GM21717 (cell line): Measurements from ENCODE around the gene OSBPL3.
A peak's percentile ranks its signal among the peaks of the same experiment; 100 is the strongest.
"Not testable (repeated sequence)": the region's sequence is repeated elsewhere in the genome, so short reads cannot be mapped to it uniquely, and the experiment has no call there.

Experiments used
- ATAC-seq: cut with Tn5 transposase; IDR thresholded peaks from one replicate; pipeline ENCODE4 v1.9.1; 2021; ENCODE audit warnings: mild to moderate bottlenecking, moderate library complexity; ENCODE audit not compliant: unreplicated experiment

Gene OSBPL3

GRCh38 chr7:24808518-24808917 lies 171.5 kb downstream of the OSBPL3 start:
- no peak for ATAC-seq

GRCh38 chr7:24802300-24802699 lies 177.7 kb downstream of the OSBPL3 start:
- no peak for ATAC-seq

GRCh38 chr7:24801883-24802282 lies 178.1 kb downstream of the OSBPL3 start:
- ATAC-seq, result no peak

DNA sequence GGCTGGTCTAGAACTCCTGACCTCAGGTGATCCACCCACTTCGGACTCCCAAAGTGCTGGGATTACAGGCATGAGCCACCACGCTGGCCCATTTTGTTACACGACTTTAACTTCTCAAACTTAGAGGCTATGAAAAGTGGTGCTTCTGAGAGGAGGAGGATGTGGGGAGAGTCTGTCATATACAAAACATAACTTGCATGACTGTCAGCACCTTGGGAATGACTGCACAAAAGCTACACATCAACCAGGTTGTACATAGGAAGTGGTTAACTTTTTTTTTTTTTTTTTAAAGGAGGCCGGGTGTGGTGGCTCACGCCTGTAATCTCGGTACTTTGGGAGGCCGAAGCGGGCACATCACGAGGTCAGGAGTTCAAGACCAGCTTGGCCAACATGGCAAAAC lies 179.3 kb downstream of the OSBPL3 start:
- ATAC-seq, result no peak

GRCh38 chr7:24800073-24800472 lies 179.9 kb downstream of the OSBPL3 start:
- ATAC-seq, result no peak

DNA sequence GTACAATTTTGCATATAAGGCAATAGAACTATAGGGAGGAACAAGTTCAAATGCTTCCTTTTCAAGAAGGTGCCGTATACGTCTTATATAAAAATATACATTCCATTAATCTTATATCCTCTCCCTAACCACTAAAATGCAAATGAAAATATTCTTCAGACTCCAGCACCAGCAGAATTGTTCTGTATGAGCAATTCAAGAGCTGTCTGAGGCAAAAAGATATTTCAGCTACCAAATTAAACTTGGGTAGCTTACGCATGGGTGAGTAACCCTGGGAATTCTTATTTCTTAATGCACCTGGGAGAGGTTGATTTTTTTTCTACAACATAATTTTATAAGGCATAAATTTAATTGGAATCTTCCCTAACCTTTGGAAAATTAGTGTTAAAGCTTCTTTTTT lies 180.5 kb downstream of the OSBPL3 start:
- ATAC-seq, result no peak

GRCh38 chr7:24798261-24798660 lies 181.7 kb downstream of the OSBPL3 start:
- ATAC-seq, result no peak

GRCh38 chr7:24797270-24797669 lies 182.7 kb downstream of the OSBPL3 start:
- no peak for ATAC-seq

DNA sequence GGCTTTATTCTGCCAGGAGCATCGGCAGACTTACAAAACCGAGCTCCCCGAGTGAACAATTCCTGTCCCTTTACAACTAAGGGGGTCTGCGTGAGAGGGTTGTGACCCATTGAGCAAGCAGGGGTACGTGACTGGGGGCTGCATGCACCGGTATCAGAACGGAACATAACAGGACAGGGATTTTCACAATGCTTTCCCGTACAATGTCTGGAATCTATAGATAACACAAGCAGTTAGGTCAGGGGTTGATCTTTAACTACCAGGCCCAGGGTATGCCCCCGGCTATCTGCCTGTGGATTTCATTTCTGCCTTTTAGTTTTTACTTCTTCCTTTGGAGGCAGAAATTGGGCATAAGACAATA lies 184.6 kb downstream of the OSBPL3 start:
- no peak for ATAC-seq

GRCh38 chr7:24794751-24795406 lies 185.1 kb downstream of the OSBPL3 start:
- not testable (repeated sequence) for ATAC-seq

GRCh38 chr7:24793982-24794648 lies 185.9 kb downstream of the OSBPL3 start:
- no peak for ATAC-seq

GRCh38 chr7:24788961-24789576 lies 190.9 kb downstream of the OSBPL3 start:
- ATAC-seq, result no peak

DNA sequence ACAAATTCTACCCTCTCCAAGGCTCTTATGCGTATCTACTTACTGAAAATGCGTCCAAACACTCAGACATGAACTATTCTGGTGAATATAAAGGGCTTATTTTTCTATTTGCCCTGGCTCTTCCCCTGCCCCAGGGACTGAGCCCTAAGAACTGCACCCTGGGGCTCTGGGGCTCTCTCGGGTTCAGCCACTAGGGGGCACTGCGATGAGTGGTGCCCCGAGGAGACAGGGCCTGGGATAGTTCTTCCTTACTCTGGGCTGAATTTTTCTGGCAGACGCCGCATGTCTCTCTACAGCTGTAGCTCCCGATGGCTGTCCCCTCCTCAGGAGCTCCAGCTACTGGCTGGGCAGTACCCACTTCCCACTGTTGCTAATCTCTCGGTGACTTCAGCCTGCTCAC lies 191.9 kb downstream of the OSBPL3 start:
- no peak for ATAC-seq

- ATAC-seq, result peak; percentile 59
Measured at GRCh38 chr7:24786941-24787340, 193.0 kb downstream of the OSBPL3 start.

DNA sequence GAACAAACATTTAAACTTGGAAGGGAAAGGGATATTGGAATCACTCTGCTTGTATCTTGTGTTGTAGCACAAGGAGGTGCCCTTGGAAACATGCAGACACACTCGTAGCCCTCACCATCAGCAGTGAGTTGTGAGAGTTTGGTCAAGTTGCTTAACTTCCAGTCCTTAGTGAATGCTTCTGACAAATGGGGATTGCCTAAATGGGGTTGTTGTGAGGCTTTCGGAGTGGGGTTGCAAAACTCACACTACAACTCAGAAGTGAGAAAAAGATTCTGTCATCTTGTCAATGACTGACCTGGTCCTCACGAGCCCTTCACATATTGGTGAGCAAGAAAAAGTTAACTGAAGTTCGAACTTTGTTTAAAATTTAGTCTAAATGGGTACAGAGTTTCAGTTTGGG lies 193.7 kb downstream of the OSBPL3 start:
- no peak for ATAC-seq

DNA sequence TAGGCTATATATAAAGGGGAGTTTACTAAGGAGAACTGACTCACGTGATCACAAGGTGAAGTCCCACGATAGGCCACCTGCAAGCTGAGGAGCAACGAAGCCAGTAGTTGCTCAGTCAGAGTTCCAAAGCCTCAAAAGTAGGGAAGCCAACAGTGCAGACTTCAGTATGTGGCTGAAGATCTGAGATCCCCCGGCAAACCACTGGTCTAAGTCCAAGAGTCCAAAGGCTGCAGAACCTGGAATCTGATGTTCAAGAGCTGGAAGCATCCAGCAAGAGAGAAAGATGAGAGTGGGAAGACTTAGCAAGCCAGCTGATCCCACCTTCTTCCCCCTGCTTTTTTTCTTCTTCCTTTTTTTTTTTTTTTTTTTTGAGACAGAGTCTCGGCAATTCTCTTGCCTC lies 195.7 kb downstream of the OSBPL3 start:
- ATAC-seq, result no peak

DNA sequence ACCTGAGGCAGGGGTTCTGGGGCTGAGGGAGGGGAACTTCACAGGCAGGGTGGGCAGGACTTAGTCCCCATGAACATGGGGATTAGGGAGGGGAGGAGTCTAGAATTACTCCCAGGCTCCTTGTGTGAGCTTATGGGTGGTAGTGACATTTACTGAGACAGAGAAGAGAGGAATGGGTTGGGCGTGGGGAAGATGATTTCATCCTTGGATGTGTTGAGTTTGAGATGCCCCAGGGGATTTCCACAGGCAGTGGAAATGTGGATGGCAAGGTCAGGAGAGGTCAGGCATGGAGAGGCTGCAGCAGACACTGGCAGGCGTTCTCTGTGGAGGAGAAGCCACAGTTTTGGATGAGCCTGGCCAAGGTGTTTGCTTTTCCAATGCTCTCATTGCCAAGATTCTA lies 196.3 kb downstream of the OSBPL3 start:
- no peak for ATAC-seq

DNA sequence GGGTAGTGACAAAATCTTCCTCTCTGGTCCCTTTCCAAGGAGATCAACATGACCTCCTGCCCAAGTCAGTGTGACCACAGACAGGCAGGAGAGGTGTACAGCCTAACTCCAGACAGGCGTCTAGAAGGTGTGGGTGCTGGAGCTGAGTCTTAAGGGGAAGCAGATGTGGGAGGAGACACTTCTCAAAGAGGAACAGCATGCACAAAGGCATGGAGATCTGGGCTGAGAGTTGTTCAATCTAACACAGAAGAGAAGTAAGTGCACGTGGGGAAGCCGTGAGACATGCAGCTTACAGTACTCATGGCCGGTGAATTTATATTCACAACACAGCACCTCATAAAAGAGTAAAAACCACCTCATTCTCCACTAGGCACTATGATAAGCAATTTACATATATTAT lies 198.9 kb downstream of the OSBPL3 start:
- no peak for ATAC-seq

DNA sequence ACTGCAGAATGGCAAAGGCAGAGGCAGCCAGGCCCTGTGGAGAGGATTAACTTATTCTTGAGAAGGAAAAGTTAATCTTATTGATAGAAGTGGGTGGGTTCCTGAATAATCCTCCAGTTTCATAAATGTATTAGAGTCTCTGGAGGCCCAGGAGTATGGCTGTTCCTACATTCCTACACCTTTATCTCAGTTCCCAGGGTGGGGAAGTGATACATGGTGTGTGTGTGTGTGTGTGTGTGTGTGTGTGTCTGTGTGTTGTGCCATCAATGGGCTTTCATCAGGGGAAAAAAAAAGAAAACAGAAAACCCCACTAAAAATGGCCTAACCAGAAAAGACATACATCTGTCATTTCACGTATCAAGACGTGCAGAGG lies 200.7 kb downstream of the OSBPL3 start:
- no peak for ATAC-seq

DNA sequence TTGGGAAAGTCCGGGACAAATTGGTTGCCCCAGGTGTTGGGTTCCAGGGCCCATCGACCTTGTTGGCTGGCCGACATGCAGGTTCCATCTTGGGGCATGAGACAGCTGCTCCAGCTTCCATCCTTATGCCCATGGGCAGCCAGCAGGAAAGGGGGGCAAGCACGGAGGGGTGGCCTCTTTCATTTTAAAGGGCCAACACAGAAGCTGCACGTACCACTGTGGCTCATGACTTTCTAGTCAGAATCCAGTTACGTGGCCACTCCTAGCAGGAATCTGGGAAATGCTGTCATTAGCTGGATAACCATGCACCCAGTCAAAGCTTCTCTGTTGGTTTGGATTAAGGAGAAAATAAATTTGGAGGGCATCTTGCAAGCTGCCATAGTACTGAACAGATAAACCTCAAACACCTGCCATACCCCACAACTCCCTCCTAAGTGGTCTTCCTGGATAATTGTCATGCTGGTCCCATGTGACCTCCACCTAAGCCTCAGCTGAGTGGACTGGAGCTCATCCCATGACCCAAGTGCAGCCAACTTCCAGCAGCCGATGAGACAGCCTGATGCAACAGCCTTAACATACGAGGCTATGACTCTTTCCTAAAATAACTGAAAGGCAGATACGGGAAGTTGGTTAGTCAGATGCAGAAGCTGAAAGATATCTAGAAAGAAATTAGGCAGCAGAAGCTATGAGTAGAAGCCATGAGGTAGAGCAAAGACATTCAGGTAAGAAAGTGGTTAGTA lies 201.3 kb downstream of the OSBPL3 start:
- peak; percentile 71 for ATAC-seq

DNA sequence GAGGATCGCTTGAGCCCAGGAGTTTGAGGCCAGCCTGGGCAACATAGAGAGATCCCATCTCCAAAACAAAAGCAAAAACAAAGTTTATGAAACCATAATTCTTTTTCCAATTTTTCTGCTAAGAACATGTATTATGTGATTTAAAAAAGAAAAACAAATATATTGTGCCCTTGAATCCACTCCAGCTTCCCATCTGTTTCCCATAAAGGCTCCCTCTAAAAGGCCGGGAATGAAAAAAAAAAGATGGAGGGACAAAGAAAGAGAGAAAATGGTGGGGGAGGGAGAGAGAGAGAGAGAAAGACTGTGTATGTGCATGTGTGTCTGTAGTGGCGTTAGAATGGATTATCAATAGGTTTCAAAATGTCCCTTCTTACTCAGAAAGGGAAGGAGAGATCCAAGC lies 202.2 kb downstream of the OSBPL3 start:
- no peak for ATAC-seq

DNA sequence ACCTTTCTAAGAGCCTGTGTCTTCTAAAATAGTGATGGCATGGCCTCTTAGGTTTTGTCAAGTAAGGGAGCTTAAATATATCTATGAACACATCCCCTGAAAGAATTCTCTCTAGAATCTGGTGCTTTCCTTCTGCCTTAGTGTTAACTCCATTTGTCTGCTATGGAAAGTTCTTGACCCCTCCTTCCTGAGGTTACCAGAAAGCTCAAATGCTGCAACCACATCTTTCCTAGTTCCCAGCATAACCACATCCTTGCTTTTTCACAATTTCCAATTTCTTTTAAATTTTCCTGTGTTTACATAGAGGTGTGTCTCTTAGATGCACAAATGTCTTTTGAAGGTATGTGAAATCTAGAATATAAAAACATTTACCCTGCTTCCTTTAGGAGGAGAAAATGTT lies 206.3 kb downstream of the OSBPL3 start:
- ATAC-seq, result no peak
